Activated naive CD8-positive, alpha-beta T cell treated with anti-CD3 and anti-CD28 coated beads, Interleukin-2, amount 10 ng/mL, durations not matched to agents 7 days and 5 days (primary cell): ENCODE measurements around the gene GPX5. TPM values are rescaled to one million over a fixed set of nuclear protein-coding genes. Genes with fewer than 3 reads are reported as not detected.
"Not testable (repeated sequence)": the region's sequence is repeated elsewhere in the genome, so short reads cannot be mapped to it uniquely, and the experiment has no call there.

Experiments used
- ATAC-seq: fragments of 150-1000 bp; cut with Tn5 transposase; one replicate; pipeline ENCODE4 v1.10.0; 2021; ENCODE audit warnings: low read depth, moderate library complexity
- POLR2A ChIA-PET: fragments of 350-600 bp; sonication (Branson Sonifier 250); formaldehyde crosslinking; loops from one replicate; lab custom pipeline; 2021; ENCODE audit warnings: antibody characterized with exemption; lab: Charles Lee
- DNase-seq: peaks from one replicate; pipeline ENCODE4 v3.0.0; 2021
- H3K27ac Mint-ChIP-seq: one replicate; pipeline ENCODE4 v1.8.0; 2022; ENCODE audit warnings: mild to moderate bottlenecking, mixed read lengths
- H3K27me3 Mint-ChIP-seq: one replicate; pipeline ENCODE4 v1.8.0; 2022; ENCODE audit warnings: mild to moderate bottlenecking, moderate library complexity, mixed read lengths
- H3K36me3 Mint-ChIP-seq: one replicate; pipeline ENCODE4 v1.8.0; 2021; ENCODE audit warnings: mild to moderate bottlenecking, mixed read lengths
- H3K4me1 Mint-ChIP-seq: one replicate; pipeline ENCODE4 v1.8.0; 2021; ENCODE audit warnings: mixed read lengths
- H3K4me3 Mint-ChIP-seq: one replicate; pipeline ENCODE4 v1.8.0; 2022; ENCODE audit warnings: mild to moderate bottlenecking, moderate library complexity, mixed read lengths
- H3K9me3 Mint-ChIP-seq: one replicate; pipeline ENCODE4 v1.8.0; 2021; ENCODE audit warnings: mixed read lengths
- total RNA-seq, 2 experiments: library from RNA; stranded (reverse); gene quantifications; one replicate each; pipeline ENCODE4 v1.2.3, GENCODE V29; 2021

The GPX5 gene
- total RNA-seq, 2 experiments from 2014 or later = not detected

DNA sequence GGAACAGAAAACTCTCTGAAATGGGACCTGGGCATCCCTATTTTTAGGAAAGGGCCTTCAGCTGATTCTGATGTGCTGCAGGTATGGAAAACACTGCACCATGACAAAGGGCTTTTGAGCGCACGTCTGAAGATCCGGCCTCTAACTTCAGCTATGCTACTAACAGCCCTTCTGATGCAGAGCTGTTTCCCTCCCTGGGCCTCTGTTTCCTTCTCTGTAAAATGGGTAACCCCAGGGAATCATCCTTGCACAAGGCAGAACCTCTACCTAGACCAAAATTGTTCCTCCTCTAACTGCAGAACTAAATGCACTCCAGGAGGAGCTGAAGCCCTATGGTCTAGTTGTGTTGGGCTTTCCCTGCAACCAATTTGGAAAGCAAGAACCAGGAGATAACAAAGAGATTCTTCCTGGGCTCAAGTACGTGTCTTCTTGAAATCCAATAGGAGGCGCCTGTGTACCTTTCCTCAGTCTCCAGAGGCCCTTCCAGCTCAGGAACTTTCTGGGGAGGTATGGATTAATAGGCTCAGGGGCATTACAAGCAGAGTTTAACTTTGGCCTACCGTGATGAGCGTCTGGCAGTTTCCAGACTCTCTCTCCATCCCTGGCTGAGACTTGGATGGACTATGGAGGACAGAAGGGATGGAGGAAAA lies 5.9 kb downstream of the GPX5 start:
- peaks cover 67% of the 10 kb centered on the region for H3K27me3 Mint-ChIP-seq
- no peaks in the 10 kb centered on the region for H3K36me3 Mint-ChIP-seq
- DNase-seq = no peak
- no peaks in the 10 kb centered on the region for H3K4me1 Mint-ChIP-seq
- ATAC-seq = no peak
- POLR2A ChIA-PET = no interaction called here
- no peak overlapping the region for H3K4me3 Mint-ChIP-seq
- H3K27ac Mint-ChIP-seq = no peak overlapping the region
- no peaks in the 10 kb centered on the region for H3K9me3 Mint-ChIP-seq

DNA sequence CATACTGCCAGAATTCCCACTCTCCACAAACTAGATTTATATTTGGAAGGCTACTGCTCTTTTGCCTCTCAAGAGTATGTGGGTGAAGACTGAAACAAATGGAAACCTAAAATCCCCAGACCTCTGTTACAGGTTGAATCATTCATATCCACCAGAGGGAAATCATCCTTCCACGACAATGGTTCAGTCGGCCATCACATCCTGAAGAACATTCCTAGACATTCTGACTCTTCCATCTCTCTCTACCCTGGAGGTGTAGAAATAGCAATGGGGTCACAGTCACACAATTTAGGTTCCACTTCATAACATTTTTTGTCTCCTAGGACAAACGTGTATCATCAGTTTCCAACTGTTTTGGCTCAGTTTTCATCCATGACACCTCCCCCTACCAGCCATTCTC lies 8.6 kb downstream of the GPX5 start:
- Mint-ChIP-seq H3K4me3 (no peak overlapping the region), H3K36me3 (no peaks in the 10 kb centered on the region), H3K27me3 (peaks cover 67% of the 10 kb centered on the region), H3K9me3 (no peaks in the 10 kb centered on the region), H3K4me1 (peaks cover 14% of the 10 kb centered on the region), H3K27ac (no peak overlapping the region)
- no peak for ATAC-seq
- DNase-seq = no peak
- POLR2A ChIA-PET = no interaction called here

DNA sequence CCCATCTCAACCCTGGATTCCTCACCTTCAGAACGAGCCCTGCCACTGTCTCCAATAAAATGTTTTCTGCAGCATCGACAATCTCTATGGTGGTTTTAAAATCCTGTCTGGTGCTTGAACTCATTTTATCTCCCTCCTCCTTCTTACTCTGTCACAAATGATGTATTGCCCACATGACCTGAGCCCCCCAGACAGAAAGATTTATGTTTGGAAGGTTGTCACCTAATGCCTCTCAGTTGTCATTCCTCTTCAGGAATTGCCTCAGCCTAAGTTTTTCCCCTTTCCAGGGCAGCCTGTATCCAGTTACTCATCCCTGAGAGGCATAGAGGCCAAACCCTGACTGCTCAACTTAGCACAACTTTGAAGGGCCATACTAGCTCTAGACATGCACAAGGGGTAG lies 9.2 kb downstream of the GPX5 start:
- H3K27me3 Mint-ChIP-seq = peaks cover 71% of the 10 kb centered on the region
- no peak overlapping the region for H3K27ac Mint-ChIP-seq
- POLR2A ChIA-PET = no interaction called here
- no peaks in the 10 kb centered on the region for H3K36me3 Mint-ChIP-seq
- DNase-seq = no peak
- no peaks in the 10 kb centered on the region for H3K9me3 Mint-ChIP-seq
- no peak overlapping the region for H3K4me3 Mint-ChIP-seq
- ATAC-seq = no peak
- peaks cover 14% of the 10 kb centered on the region for H3K4me1 Mint-ChIP-seq

DNA sequence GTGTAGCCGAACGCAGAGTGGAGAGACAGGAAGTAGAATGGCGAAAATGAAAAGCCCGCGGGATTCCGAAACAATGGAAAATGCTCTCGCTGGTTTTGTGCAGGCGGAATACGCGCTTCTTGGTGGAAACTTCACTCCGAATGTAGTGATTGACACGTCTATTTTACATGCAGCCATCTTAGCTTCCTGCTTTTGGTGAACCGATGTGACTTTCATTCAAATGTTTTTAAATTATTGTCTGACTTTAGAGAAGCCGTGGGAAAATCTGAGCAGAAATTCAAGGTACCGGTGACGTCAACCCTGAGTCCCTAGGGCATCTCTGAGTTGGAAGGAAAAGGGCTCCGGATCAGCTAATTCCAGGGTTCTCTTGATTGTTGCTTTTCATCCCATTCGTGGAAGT lies 11.4 kb downstream of the GPX5 start:
- H3K27ac Mint-ChIP-seq = no peak overlapping the region
- no peaks in the 10 kb centered on the region for H3K36me3 Mint-ChIP-seq
- H3K4me3 Mint-ChIP-seq = peak overlapping the region; percentile 59
- POLR2A ChIA-PET = no interaction called here
- peaks cover 2% of the 10 kb centered on the region for H3K9me3 Mint-ChIP-seq
- peaks cover 16% of the 10 kb centered on the region for H3K4me1 Mint-ChIP-seq
- DNase-seq (no peak), ATAC-seq (no peak)
- H3K27me3 Mint-ChIP-seq = peaks cover 69% of the 10 kb centered on the region

DNA sequence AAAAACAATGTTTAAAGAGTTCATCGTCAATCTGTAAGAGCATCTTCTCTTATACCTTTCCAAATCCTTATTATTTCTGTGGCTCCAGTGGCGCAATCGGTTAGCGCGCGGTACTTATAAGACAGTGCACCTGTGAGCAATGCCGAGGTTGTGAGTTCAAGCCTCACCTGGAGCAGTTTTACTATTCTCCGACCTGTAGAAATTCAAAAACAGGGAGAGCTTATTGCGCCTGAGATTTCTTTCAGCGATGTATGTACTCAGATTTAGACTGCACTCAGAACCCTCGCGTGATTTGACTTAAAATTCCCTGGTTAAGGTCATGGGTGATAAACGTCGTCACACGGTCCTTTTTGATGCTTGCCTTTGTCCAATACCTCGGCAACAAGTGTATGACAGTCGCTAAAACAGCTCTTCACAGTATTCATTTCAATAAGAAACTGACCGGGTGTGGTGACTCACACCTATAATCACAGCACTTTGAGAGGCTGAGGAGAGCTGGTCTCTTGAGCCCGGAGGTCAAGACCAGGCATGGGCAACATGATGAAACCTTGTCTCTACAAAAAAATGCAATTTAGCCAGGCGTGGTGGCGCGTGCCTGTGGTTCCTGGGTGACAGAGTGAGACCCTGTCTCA lies 11.9 kb downstream of the GPX5 start:
- no peak for DNase-seq
- peaks cover 72% of the 10 kb centered on the region for H3K27me3 Mint-ChIP-seq
- peaks cover 22% of the 10 kb centered on the region for H3K4me1 Mint-ChIP-seq
- ATAC-seq = no peak
- POLR2A ChIA-PET = no interaction called here
- H3K9me3 Mint-ChIP-seq = peaks cover 2% of the 10 kb centered on the region
- no peaks in the 10 kb centered on the region for H3K36me3 Mint-ChIP-seq
- H3K4me3 Mint-ChIP-seq = peak overlapping the region; percentile 59
- no peak overlapping the region for H3K27ac Mint-ChIP-seq

DNA sequence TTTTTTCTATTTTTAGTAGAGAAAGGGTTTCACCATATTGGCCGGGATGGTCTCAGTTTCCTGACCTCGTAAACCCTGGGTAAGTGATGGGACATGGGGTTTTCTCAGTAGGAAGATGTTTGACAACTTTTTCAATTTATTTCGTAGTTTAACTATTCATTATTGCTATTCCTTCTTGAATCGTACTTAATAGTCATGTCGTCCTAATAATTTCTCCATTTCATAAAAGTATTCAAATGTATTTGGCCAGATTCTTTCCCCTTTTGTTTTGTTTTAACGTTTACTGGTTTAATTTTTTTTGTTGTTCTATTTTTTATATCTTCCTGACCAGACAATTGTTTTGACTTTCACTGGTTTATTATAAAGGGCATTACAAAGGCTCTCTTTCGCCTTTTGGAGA lies 16.3 kb downstream of the GPX5 start:
- H3K4me3 Mint-ChIP-seq = peak overlapping the region; percentile 87
- no peak overlapping the region for H3K27ac Mint-ChIP-seq
- peaks cover 2% of the 10 kb centered on the region for H3K9me3 Mint-ChIP-seq
- H3K4me1 Mint-ChIP-seq = peaks cover 36% of the 10 kb centered on the region
- DNase-seq = no peak
- POLR2A ChIA-PET = interaction anchor here (1.0 kb wide), 1 partner anchor 53 kb away, joined by 4 read pairs; no protein-coding TSS in a partner anchor
- ATAC-seq = no peak
- H3K27me3 Mint-ChIP-seq = peaks cover 70% of the 10 kb centered on the region
- no peaks in the 10 kb centered on the region for H3K36me3 Mint-ChIP-seq

DNA sequence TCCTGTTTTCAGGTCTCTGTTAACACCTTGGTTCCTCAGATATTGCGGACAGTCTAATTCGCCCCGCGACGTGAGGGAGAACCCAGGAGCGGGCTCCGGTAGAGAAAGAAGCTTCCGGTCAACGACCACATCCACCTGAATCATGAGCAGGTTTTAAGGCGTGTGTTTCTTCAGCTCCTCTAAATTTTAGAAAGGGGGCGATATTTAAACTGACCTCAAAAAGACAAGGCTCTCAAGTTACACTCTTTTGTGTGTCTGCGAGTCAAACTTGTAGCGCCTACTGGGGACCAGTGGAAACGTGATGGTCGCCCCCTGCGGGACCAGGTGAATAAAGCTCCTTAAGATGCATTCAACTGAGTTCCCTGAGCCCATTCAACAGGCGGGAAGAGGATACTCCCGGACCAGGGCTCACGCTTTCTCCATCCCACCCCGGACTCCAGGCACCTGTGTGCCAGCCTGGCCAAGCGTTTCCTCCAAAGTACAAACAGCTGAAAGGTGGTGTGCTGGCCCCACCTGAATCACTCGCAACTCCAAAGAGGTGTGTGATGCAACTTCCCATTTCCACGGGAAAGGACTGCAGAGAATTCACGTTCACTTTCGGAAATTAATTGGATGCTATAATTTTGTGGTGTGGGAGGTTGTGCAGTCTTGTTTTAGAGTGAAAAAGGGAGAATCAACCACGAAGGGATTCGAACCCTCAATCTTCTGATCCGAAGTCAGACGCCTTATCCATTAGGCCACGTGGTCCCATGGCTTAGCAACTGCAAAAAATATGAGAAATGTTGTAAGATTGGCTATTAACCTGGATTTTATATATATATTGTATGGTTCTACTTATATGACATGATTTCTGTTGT lies 17.0 kb downstream of the GPX5 start:
- Mint-ChIP-seq H3K27ac (peak overlapping the region; percentile 52), H3K4me1 (peaks cover 31% of the 10 kb centered on the region), H3K36me3 (no peaks in the 10 kb centered on the region), H3K4me3 (peak overlapping the region; percentile 87), H3K27me3 (peaks cover 66% of the 10 kb centered on the region), H3K9me3 (peaks cover 2% of the 10 kb centered on the region)
- POLR2A ChIA-PET = interaction anchor here (1.0 kb wide), 1 partner anchor 54 kb away, joined by 4 read pairs; no protein-coding TSS in a partner anchor
- ATAC-seq (peak; percentile 68), DNase-seq (peak; percentile 67)

DNA sequence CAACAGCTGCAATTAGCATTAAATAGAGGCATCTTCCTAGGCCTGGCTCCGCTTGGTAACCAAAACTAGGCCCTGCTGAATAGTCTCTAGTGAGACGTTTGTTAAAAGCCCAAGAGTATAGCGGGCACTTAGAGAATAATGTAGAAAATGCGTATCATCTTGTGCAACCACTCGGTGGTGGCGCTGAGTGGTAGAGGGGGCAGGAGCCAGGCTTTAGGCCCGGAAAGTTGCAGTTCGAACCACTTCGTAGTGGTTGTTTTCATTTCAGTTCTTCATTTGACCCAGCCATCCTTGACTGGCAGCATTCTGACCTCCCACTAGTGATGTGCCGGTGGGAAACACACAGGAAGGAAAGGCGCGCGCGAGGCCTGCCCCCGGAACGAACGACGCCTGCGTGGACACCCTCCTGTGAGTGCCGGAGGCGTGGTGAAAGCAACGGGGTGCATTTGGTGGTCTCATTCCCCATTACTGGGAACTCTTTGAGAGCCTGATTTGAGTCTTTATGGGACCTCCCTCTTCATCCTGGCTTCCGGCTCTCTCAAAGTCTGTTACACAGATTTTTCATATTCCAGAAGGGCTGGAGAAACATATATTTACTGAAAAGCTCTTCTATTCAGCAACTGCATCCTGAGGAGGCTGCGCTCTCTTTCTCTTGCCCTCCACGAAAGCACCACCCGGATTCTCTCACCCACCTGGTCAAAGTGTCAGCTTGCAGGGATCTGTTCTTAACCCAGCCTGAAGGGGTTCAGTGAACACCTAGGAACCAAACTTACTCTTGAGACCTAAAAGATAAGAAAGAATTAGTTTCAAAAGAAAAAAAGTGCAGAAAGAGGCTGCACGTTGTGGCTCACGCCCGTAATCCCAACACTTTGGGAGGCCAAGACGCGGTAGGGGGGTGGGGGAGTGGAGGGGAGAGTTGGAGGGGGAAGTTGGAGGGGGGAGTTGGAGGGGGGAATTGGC lies 18.2 kb downstream of the GPX5 start:
- H3K4me3 Mint-ChIP-seq = peak overlapping the region; percentile 87
- H3K27ac Mint-ChIP-seq = peak overlapping the region; percentile 51
- DNase-seq = peak; percentile 48
- peak; percentile 51 for ATAC-seq
- no peaks in the 10 kb centered on the region for H3K36me3 Mint-ChIP-seq
- H3K9me3 Mint-ChIP-seq = peaks cover 2% of the 10 kb centered on the region
- H3K27me3 Mint-ChIP-seq = peaks cover 68% of the 10 kb centered on the region
- POLR2A ChIA-PET = no interaction called here
- H3K4me1 Mint-ChIP-seq = peaks cover 24% of the 10 kb centered on the region

DNA sequence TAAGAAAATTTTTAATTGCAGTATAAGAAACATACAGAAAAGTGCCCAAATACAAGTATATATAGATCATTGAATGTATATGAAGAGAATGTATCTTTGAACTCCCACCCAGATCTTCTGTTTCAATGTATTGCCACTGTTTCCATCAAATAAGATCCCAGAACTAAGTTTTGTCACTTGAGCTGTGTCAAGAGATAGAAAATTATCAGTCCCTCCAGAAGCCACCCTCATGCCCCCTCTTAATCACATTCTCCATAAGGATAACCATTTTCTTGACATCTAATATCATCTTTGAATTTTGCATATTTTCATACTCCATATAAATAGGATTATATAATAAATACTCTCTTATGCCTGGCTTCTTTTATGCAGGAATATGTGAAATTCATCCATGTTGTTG lies 20.3 kb downstream of the GPX5 start:
- POLR2A ChIA-PET = no interaction called here
- Mint-ChIP-seq H3K4me3 (no peak overlapping the region), H3K27me3 (peaks cover 62% of the 10 kb centered on the region), H3K27ac (no peak overlapping the region), H3K9me3 (peaks cover 2% of the 10 kb centered on the region), H3K4me1 (peaks cover 24% of the 10 kb centered on the region), H3K36me3 (no peaks in the 10 kb centered on the region)
- ATAC-seq (no peak), DNase-seq (no peak)

DNA sequence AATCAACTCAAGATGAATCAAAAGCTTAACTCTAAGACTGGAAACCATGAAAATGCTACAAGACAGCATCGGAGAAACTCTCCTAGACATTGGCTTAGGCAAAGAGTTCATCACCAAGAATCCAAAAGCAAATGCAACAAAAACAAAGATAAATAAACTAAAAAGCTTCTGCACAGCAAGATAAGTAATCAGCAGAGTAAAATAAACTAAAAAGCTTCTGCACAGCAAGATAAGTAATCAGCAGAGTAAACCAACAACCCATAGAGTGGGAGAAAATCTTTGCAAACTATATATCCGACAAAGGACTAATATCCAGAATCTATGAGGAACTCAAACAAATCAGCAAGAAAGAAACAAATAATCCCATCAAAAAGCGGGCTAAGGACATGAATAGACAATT lies 21.3 kb downstream of the GPX5 start:
- H3K27ac Mint-ChIP-seq, H3K4me3 Mint-ChIP-seq, ATAC-seq, DNase-seq, POLR2A ChIA-PET, H3K36me3 Mint-ChIP-seq, H3K9me3 Mint-ChIP-seq: not testable (repeated sequence)
- Mint-ChIP-seq H3K4me1 (peaks cover 22% of the 10 kb centered on the region), H3K27me3 (peaks cover 63% of the 10 kb centered on the region)

DNA sequence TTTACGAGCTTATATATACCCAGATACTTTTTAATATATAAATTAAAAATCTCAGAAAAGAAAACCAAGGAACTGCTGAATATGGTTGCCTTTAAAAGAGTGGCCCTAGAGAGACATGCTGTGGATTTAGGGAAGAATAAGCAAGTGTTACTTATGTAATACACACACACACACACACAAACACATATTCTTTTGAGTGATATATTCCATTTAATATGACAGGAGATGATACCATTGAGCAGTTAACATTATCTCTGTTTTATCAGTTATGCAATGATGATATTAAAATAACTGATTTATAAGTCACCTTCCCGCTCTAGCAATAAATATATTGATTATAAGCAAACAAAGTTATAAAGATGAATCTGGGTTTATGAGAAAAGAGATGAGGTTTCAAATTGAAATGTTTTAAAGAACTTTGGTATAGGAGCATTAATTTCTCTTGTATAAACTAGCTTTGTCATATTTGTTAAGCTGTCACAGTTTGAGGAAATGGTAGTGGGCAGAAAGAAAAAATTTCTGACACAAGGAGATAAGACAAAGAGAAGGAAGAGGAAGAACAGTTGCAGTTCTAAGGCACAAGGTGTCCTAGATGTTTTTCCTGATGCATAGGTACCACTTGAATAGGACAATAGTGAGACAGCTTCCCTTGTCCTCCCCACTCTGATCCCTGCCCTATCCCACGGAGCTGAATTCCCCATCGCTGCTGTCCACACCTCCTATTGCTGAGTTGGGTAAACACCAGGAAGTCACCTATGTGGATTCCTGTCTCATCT lies 26.4 kb downstream of the GPX5 start:
- Mint-ChIP-seq H3K4me3 (no peak overlapping the region), H3K4me1 (peaks cover 7% of the 10 kb centered on the region), H3K36me3 (peaks cover 2% of the 10 kb centered on the region), H3K27me3 (peaks cover 72% of the 10 kb centered on the region), H3K9me3 (no peaks in the 10 kb centered on the region), H3K27ac (no peak overlapping the region)
- POLR2A ChIA-PET = no interaction called here
- ATAC-seq (no peak), DNase-seq (no peak)

DNA sequence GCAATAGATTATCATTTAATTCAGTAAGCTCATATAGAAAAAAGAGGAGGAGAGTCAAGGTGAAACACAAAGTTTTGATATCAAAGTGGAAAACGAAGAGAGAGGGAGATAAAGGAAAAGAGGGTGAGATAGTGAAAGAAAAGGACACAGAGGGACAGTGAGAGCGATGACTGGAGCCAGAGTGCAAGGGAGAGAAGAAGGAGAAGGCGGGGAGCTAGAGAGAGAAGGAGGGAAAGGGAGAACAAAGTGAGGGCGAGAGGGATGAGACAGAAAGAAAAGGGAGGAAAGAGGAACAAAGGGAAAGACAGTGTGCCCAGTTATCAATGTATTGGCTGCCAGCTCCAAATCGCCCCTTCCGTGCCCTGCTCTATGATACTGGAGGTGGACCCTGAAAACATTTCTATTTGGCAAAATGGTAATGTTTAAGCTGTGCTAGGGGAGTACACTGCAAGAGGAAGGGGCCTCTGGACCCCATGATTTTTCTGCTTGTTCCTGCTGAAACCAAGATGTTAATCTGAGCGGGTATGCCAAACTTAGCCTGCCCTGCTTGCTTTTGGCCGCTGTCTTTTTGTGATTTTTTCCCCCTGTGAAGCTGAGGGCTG lies 27.8 kb downstream of the GPX5 start:
- peaks cover 7% of the 10 kb centered on the region for H3K4me1 Mint-ChIP-seq
- ATAC-seq (no peak), DNase-seq (no peak)
- POLR2A ChIA-PET = no interaction called here
- no peak overlapping the region for H3K27ac Mint-ChIP-seq
- no peaks in the 10 kb centered on the region for H3K9me3 Mint-ChIP-seq
- H3K4me3 Mint-ChIP-seq = peak overlapping the region; percentile 46
- peaks cover 2% of the 10 kb centered on the region for H3K36me3 Mint-ChIP-seq
- peaks cover 70% of the 10 kb centered on the region for H3K27me3 Mint-ChIP-seq
